DMS 273 treated with DMSO at 0.1 percent for 48 hours (cell line): ENCODE measurements around the gene ONECUT3.

Experiments used
- DNase-seq: peaks from one replicate; lab custom pipeline; 2025; lab: John Stamatoyannopoulos, UW

ONECUT3 gene

GRCh38 chr19:1768248-1768647 is 14.9 kb downstream of the ONECUT3 start:
- no peak for DNase-seq

- DNase-seq: no peak
These were observed 15.8 kb downstream of the ONECUT3 start for GRCh38 chr19:1768918-1769644.

- no peak for DNase-seq
These were observed 16.3 kb downstream of the ONECUT3 start for GRCh38 chr19:1769645-1769985.

- no peak for DNase-seq
These were observed 17.7 kb downstream of the ONECUT3 start for GRCh38 chr19:1770866-1771576.

- DNase-seq: no peak
These were observed 19.9 kb downstream of the ONECUT3 start for GRCh38 chr19:1773184-1773583.

- no peak for DNase-seq
These were observed 21.9 kb downstream of the ONECUT3 start for GRCh38 chr19:1774989-1775772.

- no peak for DNase-seq
These were observed 22.8 kb downstream of the ONECUT3 start for GRCh38 chr19:1775951-1776605.

GRCh38 chr19:1776606-1777147 is 23.4 kb downstream of the ONECUT3 start:
- DNase-seq: no peak

GRCh38 chr19:1777149-1777548 is 23.8 kb downstream of the ONECUT3 start:
- no peak for DNase-seq

GRCh38 chr19:1779574-1779973 is 26.3 kb downstream of the ONECUT3 start:
- no peak for DNase-seq

GRCh38 chr19:1780272-1780958 is 27.1 kb downstream of the ONECUT3 start:
- no peak for DNase-seq

- no peak for DNase-seq
These were observed 29.2 kb downstream of the ONECUT3 start for GRCh38 chr19:1782521-1782920.

GRCh38 chr19:1783354-1783753 is 30.0 kb downstream of the ONECUT3 start:
- DNase-seq: no peak

- DNase-seq: no peak
These were observed 30.6 kb downstream of the ONECUT3 start for GRCh38 chr19:1783874-1784273.

- no peak for DNase-seq
These were observed 32.0 kb downstream of the ONECUT3 start for GRCh38 chr19:1785310-1785709.

- no peak for DNase-seq
These were observed 33.4 kb downstream of the ONECUT3 start for GRCh38 chr19:1786668-1787067.

- no peak for DNase-seq
These were observed 33.8 kb downstream of the ONECUT3 start for GRCh38 chr19:1787116-1787515.

- no peak for DNase-seq
These were observed 36.1 kb downstream of the ONECUT3 start for GRCh38 chr19:1789261-1790041.

- DNase-seq: no peak
These were observed 36.9 kb downstream of the ONECUT3 start for GRCh38 chr19:1790054-1790792.

- DNase-seq: no peak
These were observed 38.6 kb downstream of the ONECUT3 start for GRCh38 chr19:1791879-1792278.
